Stimulated activated naive CD8-positive, alpha-beta T cell treated with anti-CD3 and anti-CD28 coated beads, Interleukin-15, Interleukin-2, amounts not matched to agents 100 U/mL and 50 U/mL, for 24 hours (primary cell): ENCODE data around the gene BAK1.
"Not testable (repeated sequence)": the region's sequence is repeated elsewhere in the genome, so short reads cannot be mapped to it uniquely, and the experiment has no call there.

Source experiments
- ATAC-seq: fragments of 150-1000 bp; cut with Tn5 transposase; one replicate; pipeline ENCODE4 v1.10.0; 2021
- DNase-seq: peaks from one replicate; pipeline ENCODE4 v3.0.0; 2021

BAK1 gene

GRCh38 chr6:33551538-33551937 lies 28.5 kb downstream of the BAK1 start:
- no peak for DNase-seq
- ATAC-seq: no peak

DNA sequence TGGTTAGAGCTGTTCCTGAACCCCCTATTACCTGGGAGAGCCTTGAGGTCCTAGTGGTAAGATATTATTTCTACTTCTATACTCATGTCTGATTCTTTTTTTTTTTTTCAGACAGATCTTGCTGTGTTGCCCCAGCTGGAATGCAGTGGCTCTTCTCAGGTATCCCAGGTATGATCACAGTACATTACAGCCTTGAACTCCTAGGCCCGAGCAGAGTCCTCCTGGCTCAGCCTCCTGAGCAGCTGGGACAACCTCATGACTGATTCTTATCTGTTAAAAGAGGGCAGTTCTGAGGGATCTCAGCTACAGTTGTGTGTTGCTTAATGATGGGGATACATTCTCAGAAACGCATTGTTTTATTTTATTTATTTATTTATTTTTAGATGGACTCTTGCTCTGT lies 30.2 kb downstream of the BAK1 start:
- DNase-seq (no peak), ATAC-seq (no peak)

DNA sequence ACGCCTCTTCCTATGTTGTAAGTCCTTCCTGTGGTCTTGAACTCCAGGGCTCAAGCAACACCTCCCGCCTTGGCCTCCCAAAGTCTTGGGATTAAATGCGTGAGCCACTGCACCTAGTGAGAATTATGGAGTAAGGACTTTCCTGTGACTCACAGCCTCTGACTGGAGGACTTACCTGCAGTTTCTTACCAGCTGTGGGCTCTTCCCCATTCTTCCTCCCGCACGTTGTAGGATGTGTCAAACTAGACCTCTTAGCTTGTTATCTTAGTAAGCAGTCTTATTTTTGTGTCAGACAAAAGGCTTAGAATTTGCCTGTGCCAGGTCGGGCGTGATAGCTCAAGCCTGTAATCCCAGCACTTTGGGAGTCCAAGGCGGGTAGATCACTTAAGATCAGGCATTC lies 30.9 kb downstream of the BAK1 start:
- DNase-seq: no peak
- ATAC-seq: no peak

GRCh38 chr6:33547499-33547898 lies 32.6 kb downstream of the BAK1 start:
- ATAC-seq: no peak
- no peak for DNase-seq

DNA sequence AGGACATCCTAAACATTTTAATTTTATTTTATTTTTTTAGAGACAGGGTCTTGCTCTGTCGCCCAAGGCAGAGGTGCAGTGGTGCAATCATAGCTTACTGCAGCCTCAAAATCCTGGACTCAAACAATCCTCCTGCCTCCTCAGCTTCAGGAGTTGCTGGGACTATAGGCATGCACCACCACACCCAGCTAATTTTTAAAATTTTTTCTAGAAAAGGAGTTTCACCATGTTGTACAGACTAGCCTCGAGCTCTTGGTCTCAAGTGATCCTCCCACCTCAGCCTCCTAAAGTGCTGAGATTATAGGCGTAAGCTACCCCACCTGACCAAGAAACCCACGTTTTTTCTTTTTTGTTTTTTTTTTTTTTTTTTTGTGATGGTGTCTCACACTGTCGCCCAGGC lies 33.3 kb downstream of the BAK1 start:
- ATAC-seq (no peak), DNase-seq (no peak)

- not testable (repeated sequence) for ATAC-seq, DNase-seq
Measured at GRCh38 chr6:33545292-33545691, 34.8 kb downstream of the BAK1 start.

- no peak for ATAC-seq
- no peak for DNase-seq
Measured at GRCh38 chr6:33543116-33543515, 37.0 kb downstream of the BAK1 start.

DNA sequence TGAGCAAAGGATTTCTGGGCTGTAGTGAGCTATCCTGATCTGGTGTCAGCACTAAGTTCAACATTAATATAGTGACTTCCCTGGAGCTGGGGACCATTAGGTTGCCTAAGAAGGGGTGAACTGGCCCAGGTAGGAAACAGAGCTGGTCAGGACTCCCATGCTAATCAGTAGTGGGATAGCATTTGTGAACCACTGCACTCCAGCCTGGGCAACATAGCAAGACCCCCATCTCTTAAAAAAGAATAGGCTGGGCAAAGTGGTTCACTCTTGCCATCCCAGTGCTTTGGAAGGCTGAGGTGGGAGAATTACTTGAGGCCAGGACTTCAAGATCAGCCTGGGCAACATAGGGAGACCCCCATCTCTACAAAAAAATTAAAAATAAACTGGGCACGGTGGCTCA lies 39.3 kb downstream of the BAK1 start:
- DNase-seq (no peak), ATAC-seq (no peak)

- DNase-seq (no peak), ATAC-seq (no peak)
Measured at GRCh38 chr6:33534702-33535101, 45.4 kb downstream of the BAK1 start.

DNA sequence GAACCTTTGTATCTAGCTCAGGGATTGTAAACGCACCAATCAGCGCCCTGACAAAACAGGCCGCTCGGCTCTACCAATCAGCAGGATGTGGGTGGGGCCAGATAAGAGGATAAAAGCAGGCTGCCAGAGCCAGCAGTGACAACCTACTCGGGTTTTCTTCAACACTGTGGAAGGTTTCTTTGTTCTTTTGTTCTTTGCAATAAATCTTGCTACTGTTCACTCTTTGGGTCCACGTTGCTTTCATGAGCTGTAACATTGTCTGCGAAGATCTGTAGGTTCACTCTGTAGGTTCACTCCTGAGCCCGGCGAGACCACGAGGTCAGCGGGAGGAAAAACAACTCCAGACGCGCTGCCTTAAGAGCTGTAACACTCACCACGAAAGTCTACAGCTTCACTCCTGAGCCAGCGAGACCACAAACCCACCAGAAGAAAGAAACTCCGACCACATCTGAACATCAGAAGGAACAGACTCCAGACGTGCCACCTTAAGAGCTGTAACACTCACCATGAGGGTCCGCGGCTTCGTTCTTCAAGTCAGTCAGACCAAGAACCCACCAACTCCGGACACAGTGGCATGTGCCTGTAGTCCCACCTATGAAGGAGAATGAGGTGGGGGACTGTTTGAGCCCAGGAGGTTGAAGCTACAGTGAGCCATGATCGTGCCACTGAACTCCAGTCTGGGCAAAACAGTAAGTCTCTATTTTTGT lies 46.8 kb downstream of the BAK1 start:
- peak; percentile 55 for DNase-seq
- peak; percentile 67 for ATAC-seq

DNA sequence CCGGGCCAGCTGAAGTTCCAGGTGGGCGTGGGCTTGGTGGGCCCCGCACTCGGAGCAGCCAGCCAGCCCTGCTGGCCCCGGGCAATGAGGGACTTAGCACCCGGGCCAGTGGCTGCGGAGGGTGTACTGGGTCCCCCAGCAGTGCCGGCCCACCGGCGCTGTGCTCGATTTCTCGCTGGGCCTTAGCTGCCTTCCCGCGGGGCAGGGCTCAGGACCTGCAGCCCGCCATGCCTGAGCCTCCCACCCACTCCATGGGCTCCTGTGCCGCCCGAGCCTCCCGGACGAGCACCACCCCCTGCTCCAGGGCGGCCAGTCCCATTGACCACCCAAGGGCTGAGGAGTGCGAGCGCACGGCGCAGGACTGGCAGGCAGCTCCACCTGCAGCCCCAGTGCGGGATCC lies 47.6 kb downstream of the BAK1 start:
- not testable (repeated sequence) for DNase-seq, ATAC-seq

DNA sequence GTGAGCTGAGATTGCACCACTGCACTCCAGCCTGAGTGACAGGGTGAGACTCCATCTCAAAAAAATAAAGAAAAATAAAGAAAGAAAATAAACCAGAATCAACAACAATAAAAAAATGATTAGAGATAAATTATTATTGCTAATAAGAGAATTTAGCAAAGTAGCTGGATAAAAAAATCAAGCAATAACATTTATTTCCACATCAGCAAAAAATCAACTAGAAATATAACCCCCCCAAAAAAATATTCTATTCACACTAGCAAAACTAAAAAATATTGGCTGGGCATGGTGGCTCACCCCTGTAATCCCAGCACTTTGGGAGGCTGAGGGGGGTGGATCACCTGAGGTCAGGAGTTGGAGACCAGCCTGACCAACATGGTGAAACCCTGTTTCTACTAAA lies 49.5 kb downstream of the BAK1 start:
- not testable (repeated sequence) for ATAC-seq, DNase-seq
